Measurements from ENCODE around the gene CNPY1. TPM values are rescaled to one million over a fixed set of nuclear protein-coding genes. Genes with fewer than 3 reads are reported as not detected.

Gene CNPY1
- total and polyA plus RNA-seq, 2 donors (not counting 1 experiment from before 2014, with no cell fraction given): not detected

- H3K9me3 Mint-ChIP-seq (ENCODE audit: insufficient read depth): no peaks in the 10 kb centered on the region
- H4K20me1 ChIP-seq (ENCODE audit: control insufficient read depth, insufficient read depth, low read length, poor library complexity, severe bottlenecking): no peaks in the 10 kb centered on the region
- no peak overlapping the region for H3K4me2 ChIP-seq (replicated peaks; ENCODE audit: low read depth, low read length, poor library complexity, severe bottlenecking)
- H3K27ac ChIP-seq (ENCODE audit: low read length in 2 of 2): no peak overlapping the region
- ChIA-PET POLR2A (no interaction called here), CTCF (no interaction called here)
- ATAC-seq (ENCODE audit: low read depth) (no peak), DNase-seq (no peak)
- no peaks in the 10 kb centered on the region for H3K36me3 ChIP-seq (replicated peaks in 1 of 2; ENCODE audit: control extremely low read depth in 1 of 2, control insufficient read depth in 1 of 2, extremely low read depth in 1 of 2, insufficient read depth in 2 of 2, low read length in 1 of 2)
- no peak overlapping the region for H3K9ac ChIP-seq (ENCODE audit: low read length)
- H3K79me2 ChIP-seq (ENCODE audit: control insufficient read depth, insufficient read depth, low read length): no peaks in the 10 kb centered on the region
- no peak overlapping the region for H3K4me3 Mint-ChIP-seq
- H3K27me3 Mint-ChIP-seq: peaks cover 8% of the 10 kb centered on the region
- H3K9me3 ChIP-seq (ENCODE audit: control extremely low read depth in 1 of 3, control insufficient read depth in 2 of 3, insufficient read depth in 1 of 3, low read length in 2 of 3): no peaks in the 10 kb centered on the region
- WGBS (ENCODE audit: insufficient coverage): 89% methylated on average over 5 of the region's 5 CpGs
- no peak overlapping the region for H3K4me3 ChIP-seq (ENCODE audit: control extremely low read depth in 1 of 5, extremely low read depth in 1 of 5, insufficient read depth in 1 of 5, low read depth in 2 of 5, low read length in 4 of 5)
- no peak overlapping the region for H2AFZ ChIP-seq (ENCODE audit: insufficient read depth, low read depth, low read length, poor library complexity, severe bottlenecking)
- intact Hi-C loops (cut with micrococcal nuclease): no loop called here
- no peaks in the 10 kb centered on the region for H3K4me1 ChIP-seq (ENCODE audit: control insufficient read depth in 2 of 2, insufficient read depth in 2 of 2, low read length in 2 of 2)
- TF ChIP-seq CTCF (IDR thresholded peaks at IDR 0.05) (no peak), EZH2 (IDR thresholded peaks at IDR 0.05; ENCODE audit: borderline replicate concordance, insufficient read depth, low read depth, low read length, poor library complexity, severe bottlenecking) (no peak)
- H3K27ac Mint-ChIP-seq: no peak overlapping the region
- H3K27me3 ChIP-seq (replicated peaks in 1 of 4; ENCODE audit: control extremely low read depth in 1 of 4, control insufficient read depth in 3 of 4, insufficient read depth in 4 of 4, low read length in 3 of 4): peaks cover 0 to 6% (median 0%) of the 10 kb centered on the region in 4 experiments
- H3K4me1 Mint-ChIP-seq: no peaks in the 10 kb centered on the region
Observed at GRCh38 chr7:155568333-155568660, 21.9 kb upstream of the CNPY1 start.

GRCh38 chr7:155567646-155568332, 21.4 kb upstream of the CNPY1 start:
- ATAC-seq (ENCODE audit: low read depth) (no peak), DNase-seq (no peak)
- Histone ChIP-seq H3K4me3 (ENCODE audit: control extremely low read depth in 1 of 5, extremely low read depth in 1 of 5, insufficient read depth in 1 of 5, low read depth in 2 of 5, low read length in 4 of 5) (no peak overlapping the region), H3K4me2 (replicated peaks; ENCODE audit: low read depth, low read length, poor library complexity, severe bottlenecking) (no peak overlapping the region), H3K27ac (ENCODE audit: low read length in 2 of 2) (no peak overlapping the region), H3K9me3 (ENCODE audit: control extremely low read depth in 1 of 3, control insufficient read depth in 2 of 3, insufficient read depth in 1 of 3, low read length in 2 of 3) (no peaks in the 10 kb centered on the region), H3K27me3 (replicated peaks in 1 of 4; ENCODE audit: control extremely low read depth in 1 of 4, control insufficient read depth in 3 of 4, insufficient read depth in 4 of 4, low read length in 3 of 4) (peaks cover 0 to 6% (median 0%) of the 10 kb centered on the region in 4 experiments), H3K79me2 (ENCODE audit: control insufficient read depth, insufficient read depth, low read length) (no peaks in the 10 kb centered on the region), H4K20me1 (ENCODE audit: control insufficient read depth, insufficient read depth, low read length, poor library complexity, severe bottlenecking) (no peaks in the 10 kb centered on the region), H3K36me3 (replicated peaks in 1 of 2; ENCODE audit: control extremely low read depth in 1 of 2, control insufficient read depth in 1 of 2, extremely low read depth in 1 of 2, insufficient read depth in 2 of 2, low read length in 1 of 2) (no peaks in the 10 kb centered on the region), H2AFZ (ENCODE audit: insufficient read depth, low read depth, low read length, poor library complexity, severe bottlenecking) (no peak overlapping the region), H3K9ac (ENCODE audit: low read length) (no peak overlapping the region), H3K4me1 (ENCODE audit: control insufficient read depth in 2 of 2, insufficient read depth in 2 of 2, low read length in 2 of 2) (no peaks in the 10 kb centered on the region)
- no peak overlapping the region for H3K4me3 Mint-ChIP-seq
- H3K9me3 Mint-ChIP-seq (ENCODE audit: insufficient read depth): no peaks in the 10 kb centered on the region
- TF ChIP-seq EZH2 (IDR thresholded peaks at IDR 0.05; ENCODE audit: borderline replicate concordance, insufficient read depth, low read depth, low read length, poor library complexity, severe bottlenecking): no peak
- CTCF ChIA-PET: no interaction called here
- H3K27me3 Mint-ChIP-seq: peaks cover 7% of the 10 kb centered on the region
- POLR2A ChIA-PET: no interaction called here
- 85% methylated on average over 18 of the region's 18 CpGs for WGBS (ENCODE audit: insufficient coverage)
- H3K4me1 Mint-ChIP-seq: no peaks in the 10 kb centered on the region
- intact Hi-C loops (cut with micrococcal nuclease): no loop called here
- H3K27ac Mint-ChIP-seq: no peak overlapping the region
